Measurements from ENCODE around the gene RGS6. TPM values are rescaled to one million over a fixed set of nuclear protein-coding genes. Genes with fewer than 3 reads are reported as not detected.

The RGS6 gene
- total and polyA plus RNA-seq, 2 donors (not counting 1 experiment from before 2014, with no cell fraction given), result not detected

DNA sequence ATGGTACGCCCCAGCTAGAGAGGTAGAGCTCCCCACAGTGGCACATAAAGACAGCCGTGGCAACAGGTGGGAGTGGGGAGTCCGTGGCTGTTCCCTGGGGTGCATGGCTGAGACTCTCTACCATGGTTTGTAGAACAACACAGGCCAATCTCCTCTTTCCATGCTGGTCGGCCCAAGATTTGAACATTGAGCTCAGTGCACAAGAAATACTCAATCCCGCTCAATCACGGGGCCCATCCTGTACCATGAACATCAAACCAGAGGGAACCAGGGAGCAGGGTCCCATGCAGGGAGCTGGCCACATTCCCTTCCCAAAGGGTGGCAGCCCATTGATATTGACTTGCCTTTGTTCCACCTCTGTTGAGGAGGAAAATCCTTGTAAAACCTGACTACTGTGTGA lies 608.6 kb downstream of the RGS6 start:
- TF ChIP-seq, protein P1, sequence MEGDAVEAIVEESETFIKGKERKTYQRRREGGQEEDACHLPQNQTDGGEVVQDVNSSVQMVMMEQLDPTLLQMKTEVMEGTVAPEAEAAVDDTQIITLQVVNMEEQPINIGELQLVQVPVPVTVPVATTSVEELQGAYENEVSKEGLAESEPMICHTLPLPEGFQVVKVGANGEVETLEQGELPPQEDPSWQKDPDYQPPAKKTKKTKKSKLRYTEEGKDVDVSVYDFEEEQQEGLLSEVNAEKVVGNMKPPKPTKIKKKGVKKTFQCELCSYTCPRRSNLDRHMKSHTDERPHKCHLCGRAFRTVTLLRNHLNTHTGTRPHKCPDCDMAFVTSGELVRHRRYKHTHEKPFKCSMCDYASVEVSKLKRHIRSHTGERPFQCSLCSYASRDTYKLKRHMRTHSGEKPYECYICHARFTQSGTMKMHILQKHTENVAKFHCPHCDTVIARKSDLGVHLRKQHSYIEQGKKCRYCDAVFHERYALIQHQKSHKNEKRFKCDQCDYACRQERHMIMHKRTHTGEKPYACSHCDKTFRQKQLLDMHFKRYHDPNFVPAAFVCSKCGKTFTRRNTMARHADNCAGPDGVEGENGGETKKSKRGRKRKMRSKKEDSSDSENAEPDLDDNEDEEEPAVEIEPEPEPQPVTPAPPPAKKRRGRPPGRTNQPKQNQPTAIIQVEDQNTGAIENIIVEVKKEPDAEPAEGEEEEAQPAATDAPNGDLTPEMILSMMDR (conservative IDR thresholded peaks at IDR 0.05 in 1 of 2, IDR thresholded peaks at IDR 0.05 in 1 of 2; ENCODE audit: low read depth in 1 of 2, low read length in 2 of 2), result no peak
- TF ChIP-seq EZH2 (IDR thresholded peaks at IDR 0.05; ENCODE audit: low read length, missing control alignments), result no peak
- H3K27me3 ChIP-seq (ENCODE audit: control insufficient read depth, insufficient read depth, low read length), result peaks cover 3% of the 10 kb centered on the region

DNA sequence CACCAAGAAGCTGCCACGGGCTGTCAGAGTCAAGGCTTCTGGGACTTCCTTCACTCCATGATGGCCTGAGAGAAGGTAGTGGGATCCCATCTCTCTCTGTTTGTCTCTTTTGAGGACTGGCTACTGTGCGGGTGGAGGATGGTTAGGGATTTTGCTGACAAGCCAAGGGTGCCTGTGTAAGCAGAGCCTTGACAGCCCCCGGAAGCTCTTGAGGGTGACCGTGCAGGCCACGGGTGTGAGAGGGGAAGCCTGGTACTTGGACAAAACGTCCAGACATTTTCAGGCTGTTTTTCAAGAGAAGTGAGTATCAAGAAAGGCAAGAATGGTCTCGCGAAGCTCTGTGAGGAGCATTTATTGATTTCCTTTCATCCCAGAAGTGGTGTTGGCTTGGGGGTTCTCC lies 609.3 kb downstream of the RGS6 start:
- Histone ChIP-seq H3K27me3 (ENCODE audit: control insufficient read depth, insufficient read depth, low read length) (peaks cover 3% of the 10 kb centered on the region), H3K79me2 (ENCODE audit: control insufficient read depth, insufficient read depth, low read length) (no peaks in the 10 kb centered on the region), H3K36me3 (ENCODE audit: control insufficient read depth, insufficient read depth, low read length) (no peaks in the 10 kb centered on the region), H4K20me1 (ENCODE audit: control insufficient read depth, extremely low read depth, insufficient read depth, low read length) (no peaks in the 10 kb centered on the region), H2AFZ (ENCODE audit: low read length) (no peak overlapping the region), H3K9ac (ENCODE audit: insufficient read depth, low read length) (no peak overlapping the region), H3K4me2 (ENCODE audit: extremely low read depth, insufficient read depth, low read length) (no peak overlapping the region), H3K4me1 (ENCODE audit: control insufficient read depth, extremely low read depth, insufficient read depth, low read length) (no peaks in the 10 kb centered on the region), H3K9me3 (ENCODE audit: control insufficient read depth, insufficient read depth, low read depth, low read length) (no peaks in the 10 kb centered on the region), H3K4me3 (replicated peaks in 1 of 4; ENCODE audit: control extremely low read depth in 1 of 4, insufficient read depth in 1 of 4, low read depth in 3 of 4, low read length in 4 of 4) (no peak overlapping the region), H3K27ac (ENCODE audit: insufficient read depth, low read length) (no peak overlapping the region)
- no peak for TF ChIP-seq EZH2 (IDR thresholded peaks at IDR 0.05; ENCODE audit: low read length, missing control alignments)
- TF ChIP-seq, protein P1 (conservative IDR thresholded peaks at IDR 0.05 in 1 of 2, IDR thresholded peaks at IDR 0.05 in 1 of 2; ENCODE audit: low read depth in 1 of 2, low read length in 2 of 2), result no peak
- no peak for DNase-seq (ENCODE audit: low read depth in 2 of 2)

More for the DNA sequence above, 608.6 kb downstream of the RGS6 start:
- Histone ChIP-seq H3K27ac (ENCODE audit: insufficient read depth, low read length) (no peak overlapping the region), H3K9ac (ENCODE audit: insufficient read depth, low read length) (no peak overlapping the region), H3K4me1 (ENCODE audit: control insufficient read depth, extremely low read depth, insufficient read depth, low read length) (no peaks in the 10 kb centered on the region), H3K9me3 (ENCODE audit: control insufficient read depth, insufficient read depth, low read depth, low read length) (no peaks in the 10 kb centered on the region), H2AFZ (ENCODE audit: low read length) (no peak overlapping the region), H3K36me3 (ENCODE audit: control insufficient read depth, insufficient read depth, low read length) (no peaks in the 10 kb centered on the region), H3K79me2 (ENCODE audit: control insufficient read depth, insufficient read depth, low read length) (no peaks in the 10 kb centered on the region), H3K4me2 (ENCODE audit: extremely low read depth, insufficient read depth, low read length) (no peak overlapping the region), H4K20me1 (ENCODE audit: control insufficient read depth, extremely low read depth, insufficient read depth, low read length) (no peaks in the 10 kb centered on the region), H3K4me3 (replicated peaks in 1 of 4; ENCODE audit: control extremely low read depth in 1 of 4, insufficient read depth in 1 of 4, low read depth in 3 of 4, low read length in 4 of 4) (no peak overlapping the region)
- no peak for DNase-seq (ENCODE audit: low read depth in 2 of 2)

DNA sequence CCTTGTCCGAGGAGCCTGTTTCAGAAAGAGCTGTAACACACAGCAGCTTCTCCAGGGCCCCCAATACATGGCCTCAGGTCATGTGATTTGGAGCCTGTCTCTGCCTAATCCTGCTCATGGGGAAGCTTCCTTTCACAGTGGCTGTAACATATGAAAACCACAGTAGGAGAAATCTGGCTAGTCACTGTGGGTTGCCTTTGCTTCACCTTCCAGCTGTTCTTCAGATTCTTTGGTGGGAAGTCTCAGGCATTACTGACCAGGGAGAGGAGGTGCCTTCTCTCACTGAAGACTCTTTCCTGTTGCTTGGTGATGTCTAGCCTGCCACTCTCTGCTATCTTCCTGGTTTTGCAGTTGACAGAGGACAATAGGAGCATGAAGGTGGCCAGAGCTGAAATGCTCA lies 611.1 kb downstream of the RGS6 start:
- Histone ChIP-seq H3K27me3 (ENCODE audit: control insufficient read depth, insufficient read depth, low read length) (peaks cover 3% of the 10 kb centered on the region), H3K4me3 (replicated peaks in 1 of 4; ENCODE audit: control extremely low read depth in 1 of 4, insufficient read depth in 1 of 4, low read depth in 3 of 4, low read length in 4 of 4) (no peak overlapping the region), H3K27ac (ENCODE audit: insufficient read depth, low read length) (no peak overlapping the region), H3K4me1 (ENCODE audit: control insufficient read depth, extremely low read depth, insufficient read depth, low read length) (no peaks in the 10 kb centered on the region), H4K20me1 (ENCODE audit: control insufficient read depth, extremely low read depth, insufficient read depth, low read length) (no peaks in the 10 kb centered on the region), H3K79me2 (ENCODE audit: control insufficient read depth, insufficient read depth, low read length) (no peaks in the 10 kb centered on the region), H3K9me3 (ENCODE audit: control insufficient read depth, insufficient read depth, low read depth, low read length) (no peaks in the 10 kb centered on the region), H3K36me3 (ENCODE audit: control insufficient read depth, insufficient read depth, low read length) (no peaks in the 10 kb centered on the region), H3K4me2 (ENCODE audit: extremely low read depth, insufficient read depth, low read length) (no peak overlapping the region), H2AFZ (ENCODE audit: low read length) (no peak overlapping the region), H3K9ac (ENCODE audit: insufficient read depth, low read length) (no peak overlapping the region)
- DNase-seq (ENCODE audit: low read depth in 2 of 2), result no peak
- TF ChIP-seq, protein P1 (conservative IDR thresholded peaks at IDR 0.05 in 1 of 2, IDR thresholded peaks at IDR 0.05 in 1 of 2; ENCODE audit: low read depth in 1 of 2, low read length in 2 of 2), result no peak
- no peak for TF ChIP-seq EZH2 (IDR thresholded peaks at IDR 0.05; ENCODE audit: low read length, missing control alignments)

Data from fibroblast of lung (primary cell).